ENCODE measurements around the gene ZMAT3.
"Not testable (repeated sequence)": the region's sequence is repeated elsewhere in the genome, so short reads cannot be mapped to it uniquely, and the experiment has no call there.

ZMAT3 gene

GRCh38 chr3:179036626-179037300 is 34.8 kb downstream of the ZMAT3 start:
- Histone ChIP-seq H3K27ac (replicated peaks) (no peak overlapping the region; the same call in 1 of the 2 replicates), H3K27me3 (ENCODE audit: insufficient read depth, poor library complexity, severe bottlenecking) (no peaks in the 10 kb centered on the region), H3K4me3 (replicated peaks; ENCODE audit: insufficient read depth, low read length) (no peak overlapping the region)
- TF ChIP-seq GABPA (IDR thresholded peaks at IDR 0.05; ENCODE audit: low read depth) (no peak), POLR2AphosphoS5 (IDR thresholded peaks at IDR 0.05; ENCODE audit: low read depth) (no peak), SPI1 (IDR thresholded peaks at IDR 0.05; ENCODE audit: borderline replicate concordance, low read depth) (no peak)
- TF ChIP-seq, protein P1, sequence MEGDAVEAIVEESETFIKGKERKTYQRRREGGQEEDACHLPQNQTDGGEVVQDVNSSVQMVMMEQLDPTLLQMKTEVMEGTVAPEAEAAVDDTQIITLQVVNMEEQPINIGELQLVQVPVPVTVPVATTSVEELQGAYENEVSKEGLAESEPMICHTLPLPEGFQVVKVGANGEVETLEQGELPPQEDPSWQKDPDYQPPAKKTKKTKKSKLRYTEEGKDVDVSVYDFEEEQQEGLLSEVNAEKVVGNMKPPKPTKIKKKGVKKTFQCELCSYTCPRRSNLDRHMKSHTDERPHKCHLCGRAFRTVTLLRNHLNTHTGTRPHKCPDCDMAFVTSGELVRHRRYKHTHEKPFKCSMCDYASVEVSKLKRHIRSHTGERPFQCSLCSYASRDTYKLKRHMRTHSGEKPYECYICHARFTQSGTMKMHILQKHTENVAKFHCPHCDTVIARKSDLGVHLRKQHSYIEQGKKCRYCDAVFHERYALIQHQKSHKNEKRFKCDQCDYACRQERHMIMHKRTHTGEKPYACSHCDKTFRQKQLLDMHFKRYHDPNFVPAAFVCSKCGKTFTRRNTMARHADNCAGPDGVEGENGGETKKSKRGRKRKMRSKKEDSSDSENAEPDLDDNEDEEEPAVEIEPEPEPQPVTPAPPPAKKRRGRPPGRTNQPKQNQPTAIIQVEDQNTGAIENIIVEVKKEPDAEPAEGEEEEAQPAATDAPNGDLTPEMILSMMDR (IDR thresholded peaks at IDR 0.05; ENCODE audit: insufficient read depth, low read length): no peak
- TF ChIP-seq, protein P2, sequence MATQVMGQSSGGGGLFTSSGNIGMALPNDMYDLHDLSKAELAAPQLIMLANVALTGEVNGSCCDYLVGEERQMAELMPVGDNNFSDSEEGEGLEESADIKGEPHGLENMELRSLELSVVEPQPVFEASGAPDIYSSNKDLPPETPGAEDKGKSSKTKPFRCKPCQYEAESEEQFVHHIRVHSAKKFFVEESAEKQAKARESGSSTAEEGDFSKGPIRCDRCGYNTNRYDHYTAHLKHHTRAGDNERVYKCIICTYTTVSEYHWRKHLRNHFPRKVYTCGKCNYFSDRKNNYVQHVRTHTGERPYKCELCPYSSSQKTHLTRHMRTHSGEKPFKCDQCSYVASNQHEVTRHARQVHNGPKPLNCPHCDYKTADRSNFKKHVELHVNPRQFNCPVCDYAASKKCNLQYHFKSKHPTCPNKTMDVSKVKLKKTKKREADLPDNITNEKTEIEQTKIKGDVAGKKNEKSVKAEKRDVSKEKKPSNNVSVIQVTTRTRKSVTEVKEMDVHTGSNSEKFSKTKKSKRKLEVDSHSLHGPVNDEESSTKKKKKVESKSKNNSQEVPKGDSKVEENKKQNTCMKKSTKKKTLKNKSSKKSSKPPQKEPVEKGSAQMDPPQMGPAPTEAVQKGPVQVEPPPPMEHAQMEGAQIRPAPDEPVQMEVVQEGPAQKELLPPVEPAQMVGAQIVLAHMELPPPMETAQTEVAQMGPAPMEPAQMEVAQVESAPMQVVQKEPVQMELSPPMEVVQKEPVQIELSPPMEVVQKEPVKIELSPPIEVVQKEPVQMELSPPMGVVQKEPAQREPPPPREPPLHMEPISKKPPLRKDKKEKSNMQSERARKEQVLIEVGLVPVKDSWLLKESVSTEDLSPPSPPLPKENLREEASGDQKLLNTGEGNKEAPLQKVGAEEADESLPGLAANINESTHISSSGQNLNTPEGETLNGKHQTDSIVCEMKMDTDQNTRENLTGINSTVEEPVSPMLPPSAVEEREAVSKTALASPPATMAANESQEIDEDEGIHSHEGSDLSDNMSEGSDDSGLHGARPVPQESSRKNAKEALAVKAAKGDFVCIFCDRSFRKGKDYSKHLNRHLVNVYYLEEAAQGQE (IDR thresholded peaks at IDR 0.05; ENCODE audit: insufficient replicate concordance, low read depth): no peak
- no peak for DNase-seq (ENCODE audit: low read depth in 1 of 2, low spot score in 1 of 2)

DNA sequence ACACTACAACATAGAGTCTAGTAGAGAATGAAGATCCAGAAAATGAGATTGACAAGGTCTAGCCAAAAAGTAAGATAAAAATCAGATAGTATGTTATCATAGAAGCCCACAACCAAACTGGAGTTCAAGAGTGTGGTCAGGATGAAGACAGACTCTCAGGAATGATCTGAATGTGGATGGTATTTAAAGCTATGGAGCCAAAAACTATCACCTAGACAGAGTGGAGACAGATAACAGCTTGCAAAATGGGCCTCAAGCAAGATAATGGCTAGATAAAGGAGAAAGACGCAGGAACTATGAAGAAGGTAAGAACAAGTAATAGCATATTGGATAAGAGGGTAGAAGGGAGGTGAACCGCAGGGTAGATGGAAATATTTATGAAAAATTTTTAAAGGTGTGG is 35.4 kb downstream of the ZMAT3 start:
- TF ChIP-seq, protein P2 (IDR thresholded peaks at IDR 0.05; ENCODE audit: insufficient replicate concordance, low read depth): no peak
- no peak for TF ChIP-seq POLR2AphosphoS5 (IDR thresholded peaks at IDR 0.05; ENCODE audit: low read depth)
- no peak for TF ChIP-seq GABPA (IDR thresholded peaks at IDR 0.05; ENCODE audit: low read depth)
- no peak for DNase-seq (ENCODE audit: low read depth in 1 of 2, low spot score in 1 of 2)
- Histone ChIP-seq H3K27me3 (ENCODE audit: insufficient read depth, poor library complexity, severe bottlenecking) (no peaks in the 10 kb centered on the region), H3K27ac (replicated peaks) (no peak overlapping the region), H3K4me3 (replicated peaks; ENCODE audit: insufficient read depth, low read length) (no peak overlapping the region)

GRCh38 chr3:179035232-179035631 is 36.4 kb downstream of the ZMAT3 start:
- Histone ChIP-seq H3K27ac (replicated peaks) (no peak overlapping the region), H3K27me3 (ENCODE audit: insufficient read depth, poor library complexity, severe bottlenecking) (no peaks in the 10 kb centered on the region), H3K4me3 (replicated peaks; ENCODE audit: insufficient read depth, low read length) (no peak overlapping the region)
- no peak for TF ChIP-seq POLR2AphosphoS5 (IDR thresholded peaks at IDR 0.05; ENCODE audit: low read depth)
- TF ChIP-seq, protein P2 (IDR thresholded peaks at IDR 0.05; ENCODE audit: insufficient replicate concordance, low read depth): no peak
- TF ChIP-seq SPI1 (IDR thresholded peaks at IDR 0.05; ENCODE audit: borderline replicate concordance, low read depth): no peak
- no peak for TF ChIP-seq GABPA (IDR thresholded peaks at IDR 0.05; ENCODE audit: low read depth)
- TF ChIP-seq, protein P1 (IDR thresholded peaks at IDR 0.05; ENCODE audit: insufficient read depth, low read length): no peak
- DNase-seq (ENCODE audit: low read depth in 1 of 2, low spot score in 1 of 2): no peak

- not testable (repeated sequence) for DNase-seq (ENCODE audit: low read depth in 1 of 2, low spot score in 1 of 2); H3K27me3 ChIP-seq (ENCODE audit: insufficient read depth, poor library complexity, severe bottlenecking); H3K27ac ChIP-seq (replicated peaks); H3K4me3 ChIP-seq (replicated peaks; ENCODE audit: insufficient read depth, low read length)
Observed at GRCh38 chr3:179033304-179033657, 38.3 kb downstream of the ZMAT3 start.

DNA sequence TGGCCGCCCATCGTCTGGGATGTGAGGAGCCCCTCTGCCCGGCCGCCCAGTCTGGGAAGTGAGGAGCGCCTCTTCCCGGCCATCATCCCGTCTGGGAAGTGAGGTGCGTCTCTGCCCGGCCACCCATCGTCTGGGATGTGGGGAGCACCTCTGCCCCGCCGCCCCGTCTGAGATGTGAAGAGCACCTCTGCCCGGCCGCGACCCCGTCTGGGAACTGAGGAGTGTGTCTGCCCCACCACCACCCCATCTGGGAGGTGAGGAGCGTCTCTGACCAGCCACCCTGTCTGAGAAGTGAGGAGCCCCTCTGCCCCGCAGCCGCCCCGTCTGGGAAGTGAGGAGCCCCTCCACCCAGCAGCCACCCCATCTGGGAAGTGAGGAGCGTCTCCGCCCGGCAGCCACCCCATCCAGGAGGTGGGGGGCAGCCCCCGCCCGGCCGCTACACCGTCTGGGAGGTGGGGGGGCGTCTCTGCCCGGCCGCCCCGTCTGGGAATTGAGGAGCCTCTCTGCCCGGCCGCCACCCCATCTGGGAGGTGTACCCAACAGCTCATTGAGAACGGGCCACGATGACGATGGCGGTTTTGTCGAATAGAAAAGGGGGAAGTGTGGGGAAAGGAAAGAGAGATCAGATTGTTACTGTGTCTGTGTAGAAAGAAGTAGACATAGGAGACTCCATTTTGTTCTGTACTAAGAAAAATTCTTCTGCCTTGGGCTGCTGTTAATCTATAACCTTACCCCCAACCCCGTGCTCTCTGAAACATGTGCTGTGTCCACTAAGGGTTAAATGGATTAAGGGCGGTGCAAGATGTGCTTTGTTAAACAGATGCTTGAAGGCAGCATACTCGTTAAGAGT is 38.9 kb downstream of the ZMAT3 start:
- H3K27ac ChIP-seq (replicated peaks); DNase-seq (ENCODE audit: low read depth in 1 of 2, low spot score in 1 of 2); H3K4me3 ChIP-seq (replicated peaks; ENCODE audit: insufficient read depth, low read length); H3K27me3 ChIP-seq (ENCODE audit: insufficient read depth, poor library complexity, severe bottlenecking): not testable (repeated sequence)
